ENCODE measurements around the gene DLX1.

Gene DLX1

DNA sequence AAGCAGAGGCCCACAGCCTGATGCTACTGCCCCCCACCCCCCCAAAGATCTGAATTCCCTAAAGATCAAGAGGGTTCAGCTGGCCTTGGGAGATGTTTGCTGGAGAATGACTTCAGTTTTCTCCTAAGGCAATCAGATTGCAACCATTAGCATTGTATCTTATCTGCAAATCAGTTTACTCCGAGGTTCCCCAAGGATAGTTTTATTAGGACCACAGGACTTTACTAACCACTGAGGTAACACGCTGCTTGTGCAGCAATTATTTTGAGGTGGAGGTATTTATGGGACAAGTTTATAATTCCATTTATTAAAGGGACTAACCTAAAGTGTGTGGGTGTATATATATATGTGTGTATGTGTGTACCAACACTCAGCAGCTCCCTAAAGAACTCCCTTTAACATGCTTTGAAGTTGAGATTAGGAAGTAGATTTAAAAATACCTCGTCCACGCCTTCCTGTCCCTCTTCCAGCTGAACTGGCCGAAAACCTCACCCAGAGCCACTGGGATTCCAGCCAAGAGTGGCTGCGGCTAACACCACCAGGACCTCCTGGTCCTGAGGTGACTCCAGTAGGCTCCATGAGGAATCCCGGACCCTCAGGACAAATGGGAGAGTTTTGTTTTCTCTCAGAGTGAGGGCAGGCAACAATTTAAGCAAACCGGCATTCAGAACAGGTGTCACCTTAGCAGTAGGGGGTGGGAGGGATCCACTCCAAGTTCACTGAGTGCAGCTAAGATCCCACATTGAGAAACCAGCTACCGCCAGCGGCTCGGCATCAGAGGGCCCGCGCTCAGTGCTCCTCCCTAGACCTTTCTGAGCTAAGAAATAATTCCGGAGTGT, 3.0 kb upstream of the DLX1 start:
- in situ Hi-C loops (cut with MboI; ENCODE audit: low sequenced_read_pairs, unreplicated experiment) = loop anchor here (25.0 kb wide), 2 partner anchors 1270 to 1370 kb away; partner anchors contain the start of genes GAD1 and SP5
- no peak for DNase-seq (ENCODE audit: low spot score)
- no peak for TF ChIP-seq CTCF (IDR thresholded peaks at IDR 0.05; ENCODE audit: borderline replicate concordance, control extremely low read depth, extremely low read depth, insufficient read depth, missing control alignments)

DNA sequence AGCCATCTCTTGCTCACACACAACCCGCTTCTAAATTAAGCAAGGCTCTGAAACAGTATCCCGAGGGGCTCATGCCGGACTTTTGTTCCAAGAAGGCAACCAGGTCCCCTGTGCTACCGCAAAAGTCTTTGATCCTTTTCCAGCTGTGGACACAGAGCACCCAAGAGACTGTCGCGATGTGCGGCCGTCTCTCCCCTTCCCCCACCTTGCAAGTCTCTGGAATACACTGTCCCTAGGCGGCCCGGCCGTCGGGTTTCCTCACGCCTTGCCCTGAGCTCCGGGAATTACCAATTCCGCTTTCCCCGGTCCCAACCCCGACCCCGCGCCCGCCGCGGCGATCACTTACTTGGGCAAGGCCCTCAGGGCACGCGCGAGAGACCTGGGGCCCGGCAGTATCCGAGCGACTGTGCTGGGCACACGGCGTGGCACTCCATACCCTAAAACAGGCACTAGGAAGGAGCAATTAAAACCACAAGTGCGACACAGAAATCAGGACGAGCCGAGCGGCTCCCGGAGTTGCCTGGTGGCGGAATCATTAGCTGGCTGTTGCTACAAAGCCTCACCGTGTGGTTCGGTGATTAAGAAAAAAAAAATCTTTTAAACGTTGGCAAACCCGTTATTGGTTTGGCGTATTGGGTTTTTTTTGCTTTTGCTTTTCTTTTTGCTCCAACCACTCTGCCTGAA, 2.2 kb upstream of the DLX1 start:
- DNase-seq (ENCODE audit: low spot score) = peak; percentile 34
- TF ChIP-seq CTCF (IDR thresholded peaks at IDR 0.05; ENCODE audit: borderline replicate concordance, control extremely low read depth, extremely low read depth, insufficient read depth, missing control alignments) = no peak
- in situ Hi-C loops (cut with MboI; ENCODE audit: low sequenced_read_pairs, unreplicated experiment) = loop anchor here (25.0 kb wide), 2 partner anchors 1271 to 1371 kb away; partner anchors contain the start of genes GAD1 and SP5

GRCh38 chr2:172083628-172084394, 1.5 kb upstream of the DLX1 start:
- DNase-seq (ENCODE audit: low spot score) = peak; percentile 39
- in situ Hi-C loops (cut with MboI; ENCODE audit: low sequenced_read_pairs, unreplicated experiment) = loop anchor here (25.0 kb wide), 2 partner anchors 1272 to 1372 kb away; partner anchors contain the start of genes GAD1 and SP5
- no peak for TF ChIP-seq CTCF (IDR thresholded peaks at IDR 0.05; ENCODE audit: borderline replicate concordance, control extremely low read depth, extremely low read depth, insufficient read depth, missing control alignments)

- DNase-seq (ENCODE audit: low spot score) = no peak
- in situ Hi-C loops (cut with MboI; ENCODE audit: low sequenced_read_pairs, unreplicated experiment) = loop anchor here (25.0 kb wide), 2 partner anchors 1272 to 1372 kb away; partner anchors contain the start of genes GAD1 and SP5
- no peak for TF ChIP-seq CTCF (IDR thresholded peaks at IDR 0.05; ENCODE audit: borderline replicate concordance, control extremely low read depth, extremely low read depth, insufficient read depth, missing control alignments)
These were observed 987 bp upstream of the DLX1 start for GRCh38 chr2:172084395-172084644.

DNA sequence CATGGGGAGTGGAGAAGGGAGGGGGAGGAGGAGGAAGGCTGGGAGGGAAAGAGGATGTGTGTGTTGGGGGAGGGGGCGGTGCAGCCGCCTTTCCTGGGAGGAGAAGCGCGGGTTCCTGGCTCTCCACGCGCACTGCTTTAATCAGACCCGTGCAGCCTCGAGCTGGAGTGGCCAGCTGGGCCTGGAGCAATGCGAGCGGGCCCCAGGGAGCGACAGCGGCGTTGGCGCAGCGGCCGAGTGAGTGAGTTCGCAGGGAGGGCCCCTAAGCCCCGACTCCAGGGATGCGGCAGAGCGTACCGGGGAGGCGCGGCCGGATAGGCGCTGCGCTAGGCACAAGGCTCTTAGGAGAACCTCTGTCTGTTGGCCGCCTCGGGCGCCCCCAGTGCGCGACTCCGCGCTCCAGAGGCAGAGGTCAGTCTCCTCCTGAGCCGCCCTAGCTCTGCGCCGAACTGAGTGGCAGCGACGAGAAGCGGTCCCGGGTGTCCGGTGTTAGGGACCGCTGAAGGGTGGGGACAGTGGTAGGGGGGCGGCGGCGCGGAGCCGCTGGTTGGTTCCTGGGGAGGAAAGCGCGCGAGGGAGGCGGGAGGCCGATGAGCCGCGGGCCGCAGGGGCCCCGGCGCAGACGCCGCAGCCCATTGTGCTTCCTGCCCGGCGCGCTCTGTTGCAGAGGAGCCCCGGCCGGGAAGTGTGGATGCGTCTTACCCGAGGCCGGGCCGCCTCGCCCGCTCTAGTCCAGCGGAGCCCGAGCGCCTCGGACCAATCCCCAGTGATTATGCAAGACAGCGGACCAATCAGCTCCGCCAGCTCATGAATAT, 455 bp upstream of the DLX1 start:
- in situ Hi-C loops (cut with MboI; ENCODE audit: low sequenced_read_pairs, unreplicated experiment) = loop anchor here (25.0 kb wide), 2 partner anchors 1273 to 1373 kb away; partner anchors contain the start of genes GAD1 and SP5
- TF ChIP-seq CTCF (IDR thresholded peaks at IDR 0.05; ENCODE audit: borderline replicate concordance, control extremely low read depth, extremely low read depth, insufficient read depth, missing control alignments) = no peak
- peak; percentile 88 for DNase-seq (ENCODE audit: low spot score)
